Peyer's patch (tissue), 4 donors: ENCODE measurements around the gene PDE1C. TPM values are rescaled to one million over a fixed set of nuclear protein-coding genes. Genes with fewer than 3 reads are reported as not detected.

Source experiments
- DNase-seq, 3 donors: peaks; one replicate each; pipeline ENCODE4 v3.0.0-alpha.2; 2017 to 2019
- H3K27ac ChIP-seq, 4 donors: fragments of 200-600 bp; sonication (generic); one replicate each; pipeline ENCODE4 v1.5.1; 2016 to 2019
- H3K27me3 ChIP-seq, 2 donors: fragments of 200-600 bp; sonication (generic); one replicate each; pipeline ENCODE4 v1.5.1; 2019
- H3K36me3 ChIP-seq, 3 donors: fragments of 200-600 bp; sonication (generic); one replicate each; pipeline ENCODE4 v1.5.1; 2016 to 2019
- H3K4me1 ChIP-seq, 4 donors: fragments of 200-600 bp; sonication (generic); one replicate each; pipeline ENCODE4 v1.5.1; 2016 to 2019
- H3K4me3 ChIP-seq, 4 donors: fragments of 200-600 bp; sonication (generic); 1 replicate in 3 of 4; 2 replicates in 1 of 4; pipeline ENCODE4 v1.5.1; 2016 to 2019; ENCODE audit warnings: mild to moderate bottlenecking in 1 of 4
- H3K9me3 ChIP-seq, 4 donors: fragments of 200-600 bp; sonication (generic); one replicate each; pipeline ENCODE4 v1.5.1; 2016 to 2019; ENCODE audit warnings: mild to moderate bottlenecking in 1 of 4
- CTCF ChIP-seq, 6 experiments: fragments of 450-650 bp in 4 of 6; fragments of 200-600 bp in 2 of 6; sonication (generic) in 1 of 6; IDR thresholded peaks; one replicate each; pipeline ENCODE4 v1.5.1; 2017 to 2019; ENCODE audit warnings: antibody characterized with exemption in 6 of 6, mild to moderate bottlenecking in 3 of 6, moderate library complexity in 1 of 6
- POLR2A ChIP-seq, 2 donors: fragments of 450-650 bp; IDR thresholded peaks; one replicate each; pipeline ENCODE4 v1.5.1; 2017; ENCODE audit warnings: antibody characterized with exemption in 2 of 2, mild to moderate bottlenecking in 2 of 2, moderate library complexity in 2 of 2
- total RNA-seq, 4 donors: library from RNA; depleted of rRNA; stranded (reverse); fragments of >200 nt; gene quantifications; one replicate each; pipeline ENCODE4 v1.1.0, GENCODE V29; 2016

Gene PDE1C
- total RNA-seq, 4 donors from 2014 or later, result 2.5 to 15.7 (median 3.3) TPM

- no peak overlapping the region for H3K4me3 ChIP-seq
- no peaks in the 10 kb centered on the region for H3K9me3 ChIP-seq
- H3K36me3 ChIP-seq, result no peaks in the 10 kb centered on the region
- TF ChIP-seq CTCF (IDR thresholded peaks at IDR 0.05) (no peak), POLR2A (IDR thresholded peaks at IDR 0.05) (no peak)
- DNase-seq, result no peak
- H3K27me3 ChIP-seq, result no peaks in the 10 kb centered on the region
- H3K27ac ChIP-seq, result no peak overlapping the region
- H3K4me1 ChIP-seq, result no peaks in the 10 kb centered on the region
These were observed 23.5 kb upstream of the PDE1C start for GRCh38 chr7:32093415-32094408.

- Histone ChIP-seq H3K27ac (no peak overlapping the region), H3K4me3 (no peak overlapping the region), H3K27me3 (no peaks in the 10 kb centered on the region), H3K9me3 (no peaks in the 10 kb centered on the region), H3K36me3 (no peaks in the 10 kb centered on the region), H3K4me1 (no peaks in the 10 kb centered on the region)
- TF ChIP-seq CTCF (IDR thresholded peaks at IDR 0.05) (no peak), POLR2A (IDR thresholded peaks at IDR 0.05) (no peak)
- no peak for DNase-seq
These were observed 22.1 kb upstream of the PDE1C start for GRCh38 chr7:32092346-32092745.

- DNase-seq, result no peak
- Histone ChIP-seq H3K36me3 (no peaks in the 10 kb centered on the region), H3K9me3 (no peaks in the 10 kb centered on the region), H3K4me3 (no peak overlapping the region), H3K27ac (no peak overlapping the region), H3K27me3 (no peaks in the 10 kb centered on the region), H3K4me1 (no peaks in the 10 kb centered on the region)
- TF ChIP-seq POLR2A (IDR thresholded peaks at IDR 0.05), result no peak
- no peak for TF ChIP-seq CTCF (IDR thresholded peaks at IDR 0.05)
These were observed 21.5 kb upstream of the PDE1C start for GRCh38 chr7:32091608-32092210.

GRCh38 chr7:32089678-32090077, 19.5 kb upstream of the PDE1C start:
- no peak for DNase-seq
- Histone ChIP-seq H3K9me3 (no peaks in the 10 kb centered on the region), H3K4me3 (no peak overlapping the region)

GRCh38 chr7:32089256-32089655, 19.0 kb upstream of the PDE1C start:
- Histone ChIP-seq H3K36me3 (no peaks in the 10 kb centered on the region), H3K9me3 (no peaks in the 10 kb centered on the region), H3K4me1 (no peaks in the 10 kb centered on the region), H3K27me3 (no peaks in the 10 kb centered on the region), H3K27ac (no peak overlapping the region), H3K4me3 (no peak overlapping the region)
- no peak for TF ChIP-seq POLR2A (IDR thresholded peaks at IDR 0.05)
- TF ChIP-seq CTCF (IDR thresholded peaks at IDR 0.05), result no peak
- no peak for DNase-seq

More at GRCh38 chr7:32089678-32090077, 19.5 kb upstream of the PDE1C start:
- no peaks in the 10 kb centered on the region for H3K36me3 ChIP-seq
- H3K27me3 ChIP-seq, result no peaks in the 10 kb centered on the region
- no peaks in the 10 kb centered on the region for H3K4me1 ChIP-seq
- TF ChIP-seq POLR2A (IDR thresholded peaks at IDR 0.05) (no peak), CTCF (IDR thresholded peaks at IDR 0.05) (no peak)
- no peak overlapping the region for H3K27ac ChIP-seq
